Thyroid gland (tissue), 4 donors: ENCODE measurements around the gene PRPF18. TPM values are rescaled to one million over a fixed set of nuclear protein-coding genes. Genes with fewer than 3 reads are reported as not detected.

Source experiments
- DNase-seq, 2 donors: peaks; one replicate each; pipeline ENCODE4 v3.0.0-alpha.2; 2019
- H3K27ac ChIP-seq, 3 donors: fragments of 200-600 bp; sonication (generic); 1 replicate in 2 of 3; 2 replicates in 1 of 3; pipeline ENCODE4 v1.5.1; 2016 to 2019; ENCODE audit warnings: mild to moderate bottlenecking in 1 of 3, moderate library complexity in 1 of 3
- H3K27me3 ChIP-seq: fragments of 200-600 bp; sonication (generic); one replicate; pipeline ENCODE4 v1.5.1; 2019
- H3K36me3 ChIP-seq, 2 donors: fragments of 200-600 bp; sonication (generic); one replicate each; pipeline ENCODE4 v1.5.1; 2016 to 2019
- H3K4me1 ChIP-seq, 2 donors: fragments of 200-600 bp; sonication (generic); one replicate each; pipeline ENCODE4 v1.5.1; 2017 to 2019
- H3K4me3 ChIP-seq, 3 donors: fragments of 200-600 bp; sonication (generic); replicated peaks in 1 of 3; 1 replicate in 2 of 3; 2 replicates in 1 of 3; pipeline ENCODE4 v1.5.1; 2016; ENCODE audit warnings: mild to moderate bottlenecking in 1 of 3
- H3K9me3 ChIP-seq: fragments of 200-600 bp; sonication (generic); one replicate; pipeline ENCODE4 v1.5.1; 2017
- POLR2A ChIP-seq, 2 donors: fragments of 450-650 bp; IDR thresholded peaks; one replicate each; pipeline ENCODE4 v1.6.1; 2017; ENCODE audit warnings: antibody characterized with exemption in 2 of 2, mild to moderate bottlenecking in 2 of 2, moderate library complexity in 1 of 2
- WGBS, 2 donors: methylation state at CpG; one replicate each; pipeline ENCODE4 v1.1.5; 2017; 5-methylcytosine and 5-hydroxymethylcytosine counted together
- intact Hi-C: fragments of 100-400 bp; cut with DNase I; formaldehyde crosslinking; loops from one replicate; pipeline ENCODE4 v1.15.1; 2023
- total RNA-seq, 4 donors: library from RNA; depleted of rRNA; stranded (reverse); fragments of >200 nt; gene quantifications; one replicate each; pipeline ENCODE4 v1.2.3, GENCODE V29; 2016
- TF ChIP-seq, protein P1 (sequence below), 6 experiments: fragments of 200-600 bp in 3 of 6; fragments of 450-650 bp in 3 of 6; sonication (generic) in 3 of 6; IDR thresholded peaks; one replicate each; pipeline ENCODE4 v1.5.1; 2016 to 2019; ENCODE audit warnings: antibody characterized with exemption in 6 of 6, mild to moderate bottlenecking in 2 of 6, inconsistent platforms in 1 of 6, moderate library complexity in 1 of 6

The PRPF18 gene
- total RNA-seq, 4 donors from 2014 or later, result 38.1 to 58.8 (median 48.5) TPM

DNA sequence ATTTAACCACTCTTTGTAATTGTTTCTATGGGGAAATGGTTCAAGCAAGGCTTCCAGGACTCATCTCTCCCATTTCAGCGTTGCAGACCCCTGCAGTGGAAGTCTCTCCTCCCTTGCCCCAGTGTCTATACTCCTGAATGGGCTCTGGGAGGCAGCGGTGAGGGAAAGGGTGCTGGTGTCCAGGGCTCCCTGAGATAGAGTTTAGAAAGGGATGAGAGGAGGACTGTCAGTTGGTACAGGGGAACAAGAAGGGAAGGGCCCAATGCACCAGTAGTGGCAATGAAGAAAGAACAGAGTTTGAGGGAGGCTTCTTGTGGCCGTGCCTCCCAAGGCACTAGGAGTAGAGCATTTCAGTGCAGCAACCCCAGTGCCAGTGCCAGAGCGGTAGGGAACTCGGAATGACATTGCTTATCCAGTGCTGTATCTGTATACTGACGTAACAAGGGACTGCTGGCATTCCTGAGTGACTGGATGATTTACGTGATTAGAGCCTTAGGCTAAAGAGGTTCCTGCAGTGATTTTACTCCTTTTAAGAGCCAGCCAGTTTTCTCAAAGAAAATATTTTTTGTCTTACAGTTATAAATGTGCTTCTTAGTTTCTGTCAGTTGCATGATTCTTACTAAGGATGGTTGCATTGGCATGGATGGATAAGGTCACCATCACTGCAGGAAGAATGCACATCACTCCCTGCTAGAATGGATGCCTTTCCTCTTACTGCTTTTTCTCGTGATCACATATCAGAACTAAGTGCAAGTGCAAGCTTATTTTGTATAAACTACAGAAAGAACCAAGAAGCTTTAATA, 28.0 kb downstream of the PRPF18 start:
- peaks cover 11 to 26% of the 10 kb centered on the region in 2 donors for H3K36me3 ChIP-seq

DNA sequence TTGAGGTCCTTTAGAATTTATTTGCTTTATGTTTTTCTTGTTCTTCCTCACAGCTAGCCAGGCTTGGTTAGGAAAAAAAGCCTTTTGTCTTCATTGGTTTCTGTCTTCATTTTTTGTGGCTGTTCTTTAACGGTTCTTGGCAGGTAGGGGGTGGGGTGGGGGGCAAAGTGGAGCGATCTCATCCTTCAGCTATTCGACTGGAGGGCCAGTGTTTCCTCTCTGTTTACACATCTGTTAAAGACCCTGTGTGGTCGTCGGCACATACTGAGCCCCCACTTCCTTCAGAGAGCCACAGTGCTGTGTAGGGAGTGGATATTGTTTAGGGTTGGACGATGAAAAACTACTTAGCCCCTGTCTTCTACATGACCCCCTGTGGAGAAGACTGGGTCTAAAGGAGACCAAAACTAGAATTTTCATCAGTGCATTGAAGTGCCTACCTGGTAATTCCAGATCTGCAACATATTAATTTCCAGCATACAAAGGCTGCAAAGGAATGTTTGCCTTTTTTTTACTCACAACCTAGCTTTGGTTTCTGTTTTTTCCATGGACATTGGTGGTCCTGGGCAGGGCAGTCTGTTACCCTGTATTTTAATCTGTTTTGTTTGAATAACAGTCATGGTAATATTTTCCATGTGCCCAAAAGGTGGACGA, 29.0 kb downstream of the PRPF18 start:
- intact Hi-C loops, result no loop called here
- 69 to 70% methylated on average over 7 of the region's 7 CpGs for WGBS, 2 donors
- no peak overlapping the region for H3K4me3 ChIP-seq
- TF ChIP-seq POLR2A (IDR thresholded peaks at IDR 0.05), result no peak
- TF ChIP-seq, protein P1, sequence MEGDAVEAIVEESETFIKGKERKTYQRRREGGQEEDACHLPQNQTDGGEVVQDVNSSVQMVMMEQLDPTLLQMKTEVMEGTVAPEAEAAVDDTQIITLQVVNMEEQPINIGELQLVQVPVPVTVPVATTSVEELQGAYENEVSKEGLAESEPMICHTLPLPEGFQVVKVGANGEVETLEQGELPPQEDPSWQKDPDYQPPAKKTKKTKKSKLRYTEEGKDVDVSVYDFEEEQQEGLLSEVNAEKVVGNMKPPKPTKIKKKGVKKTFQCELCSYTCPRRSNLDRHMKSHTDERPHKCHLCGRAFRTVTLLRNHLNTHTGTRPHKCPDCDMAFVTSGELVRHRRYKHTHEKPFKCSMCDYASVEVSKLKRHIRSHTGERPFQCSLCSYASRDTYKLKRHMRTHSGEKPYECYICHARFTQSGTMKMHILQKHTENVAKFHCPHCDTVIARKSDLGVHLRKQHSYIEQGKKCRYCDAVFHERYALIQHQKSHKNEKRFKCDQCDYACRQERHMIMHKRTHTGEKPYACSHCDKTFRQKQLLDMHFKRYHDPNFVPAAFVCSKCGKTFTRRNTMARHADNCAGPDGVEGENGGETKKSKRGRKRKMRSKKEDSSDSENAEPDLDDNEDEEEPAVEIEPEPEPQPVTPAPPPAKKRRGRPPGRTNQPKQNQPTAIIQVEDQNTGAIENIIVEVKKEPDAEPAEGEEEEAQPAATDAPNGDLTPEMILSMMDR (IDR thresholded peaks at IDR 0.05), result no peak
- H3K27ac ChIP-seq, result no peak overlapping the region
- H3K36me3 ChIP-seq, result peaks cover 11 to 17% of the 10 kb centered on the region in 2 donors
- no peaks in the 10 kb centered on the region for H3K27me3 ChIP-seq
- DNase-seq, result no peak
- H3K9me3 ChIP-seq, result no peaks in the 10 kb centered on the region
- H3K4me1 ChIP-seq, result no peaks in the 10 kb centered on the region

More for the DNA sequence above, 28.0 kb downstream of the PRPF18 start:
- TF ChIP-seq, protein P1 (IDR thresholded peaks at IDR 0.05), result no peak
- TF ChIP-seq POLR2A (IDR thresholded peaks at IDR 0.05), result no peak
- Histone ChIP-seq H3K27me3 (no peaks in the 10 kb centered on the region), H3K4me3 (no peak overlapping the region), H3K27ac (no peak overlapping the region), H3K4me1 (no peaks in the 10 kb centered on the region), H3K9me3 (no peaks in the 10 kb centered on the region)
- intact Hi-C loops, result no loop called here
- 89 to 92% methylated on average over 8 of the region's 8 CpGs for WGBS, 2 donors
- no peak for DNase-seq

DNA sequence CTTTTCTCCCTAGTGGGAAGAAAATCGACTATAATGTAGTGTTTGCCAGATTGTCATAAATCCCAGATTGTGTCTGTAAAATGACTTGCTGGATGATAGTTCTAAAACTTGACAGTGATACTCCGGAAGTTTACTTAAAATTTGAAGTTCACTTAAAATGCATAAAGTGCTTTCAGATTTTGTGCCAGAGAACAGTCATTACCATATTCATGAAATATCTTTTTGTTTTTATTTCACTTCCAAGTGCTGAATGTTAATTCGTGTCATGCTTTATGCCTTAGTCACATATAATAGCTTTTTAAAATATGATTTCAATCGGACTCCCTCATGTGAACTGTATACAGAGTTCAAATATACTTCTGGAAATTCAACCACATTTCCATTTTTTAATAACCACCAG, 30.4 kb downstream of the PRPF18 start:
- no peaks in the 10 kb centered on the region for H3K4me1 ChIP-seq
- no peaks in the 10 kb centered on the region for H3K9me3 ChIP-seq
- TF ChIP-seq, protein P1 (IDR thresholded peaks at IDR 0.05), result no peak
- no peak for TF ChIP-seq POLR2A (IDR thresholded peaks at IDR 0.05)
- peaks cover 11 to 19% of the 10 kb centered on the region in 2 donors for H3K36me3 ChIP-seq
- DNase-seq, result no peak
- no peak overlapping the region for H3K27ac ChIP-seq
- intact Hi-C loops, result no loop called here
- 80 to 85% methylated on average over 4 of the region's 4 CpGs for WGBS, 2 donors
- no peak overlapping the region for H3K4me3 ChIP-seq
- no peaks in the 10 kb centered on the region for H3K27me3 ChIP-seq

DNA sequence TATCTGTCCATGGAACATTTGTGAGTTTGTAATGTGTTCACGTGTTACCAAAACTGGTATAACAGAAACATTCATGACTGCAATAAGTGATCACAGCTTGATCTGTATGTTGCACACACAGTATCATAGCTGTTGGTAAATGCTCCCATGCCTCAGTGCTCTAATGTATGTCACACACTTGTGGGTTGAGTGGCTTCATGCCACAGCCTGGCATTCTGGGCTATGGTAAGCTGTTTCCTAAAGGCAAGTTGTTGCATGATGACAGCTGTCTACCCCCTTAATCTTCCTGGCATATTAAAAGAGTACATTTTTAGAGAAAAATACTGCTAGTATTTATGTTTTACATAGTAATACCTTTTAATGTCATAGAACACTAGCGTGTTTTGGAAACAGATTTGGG, 35.2 kb downstream of the PRPF18 start:
- no peaks in the 10 kb centered on the region for H3K27me3 ChIP-seq
- WGBS, 2 donors, result 71 to 95% methylated on average over 2 of the region's 2 CpGs
- H3K27ac ChIP-seq, result no peak overlapping the region
- H3K36me3 ChIP-seq, result peaks cover 3 to 11% of the 10 kb centered on the region in 2 donors
- peaks cover 0 to 4% of the 10 kb centered on the region in 2 donors for H3K4me1 ChIP-seq
- intact Hi-C loops, result no loop called here
- DNase-seq, result no peak
- H3K4me3 ChIP-seq, result no peak overlapping the region
- TF ChIP-seq, protein P1 (IDR thresholded peaks at IDR 0.05), result no peak
- TF ChIP-seq POLR2A (IDR thresholded peaks at IDR 0.05), result no peak
- H3K9me3 ChIP-seq, result no peaks in the 10 kb centered on the region

DNA sequence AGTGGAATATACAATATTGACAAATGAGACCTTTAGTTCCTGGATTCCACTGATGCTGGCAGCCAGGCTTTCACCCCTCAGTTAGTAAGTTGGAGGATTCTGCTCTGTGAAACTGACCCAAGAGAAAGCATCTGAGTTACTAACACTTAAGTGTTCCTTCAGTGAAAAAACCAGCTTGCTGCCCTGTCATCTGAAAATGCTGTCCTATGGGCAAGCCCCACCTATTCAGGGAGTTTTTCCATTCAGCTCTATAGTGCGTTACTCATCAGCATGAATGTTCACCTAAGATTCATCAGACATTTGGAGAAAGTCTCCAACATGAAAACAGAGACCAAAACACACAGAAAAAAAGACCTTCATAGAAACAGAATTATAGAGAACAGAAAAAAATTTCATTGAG, 37.9 kb downstream of the PRPF18 start:
- intact Hi-C loops, result no loop called here
- Histone ChIP-seq H3K27ac (no peak overlapping the region), H3K9me3 (no peaks in the 10 kb centered on the region), H3K27me3 (no peaks in the 10 kb centered on the region), H3K4me3 (no peak overlapping the region), H3K4me1 (peaks cover 10 to 18% of the 10 kb centered on the region in 2 donors), H3K36me3 (peaks cover 0 to 7% of the 10 kb centered on the region in 2 donors)
- no peak for TF ChIP-seq POLR2A (IDR thresholded peaks at IDR 0.05)
- TF ChIP-seq, protein P1 (IDR thresholded peaks at IDR 0.05), result no peak
- DNase-seq, result no peak
- WGBS, 2 donors, result 91 to 95% methylated on average over 1 of the region's 1 CpG
